GM15510 (cell line): ENCODE data around the gene PAPLN.

Experiments
- POLR2A ChIP-seq: IDR thresholded peaks from 3 replicates; pipeline ENCODE4 v1.6.1; 2011; ENCODE audit warnings: borderline replicate concordance; ENCODE audit not compliant: insufficient read length; ENCODE audit errors: extremely low read depth

Gene PAPLN

DNA sequence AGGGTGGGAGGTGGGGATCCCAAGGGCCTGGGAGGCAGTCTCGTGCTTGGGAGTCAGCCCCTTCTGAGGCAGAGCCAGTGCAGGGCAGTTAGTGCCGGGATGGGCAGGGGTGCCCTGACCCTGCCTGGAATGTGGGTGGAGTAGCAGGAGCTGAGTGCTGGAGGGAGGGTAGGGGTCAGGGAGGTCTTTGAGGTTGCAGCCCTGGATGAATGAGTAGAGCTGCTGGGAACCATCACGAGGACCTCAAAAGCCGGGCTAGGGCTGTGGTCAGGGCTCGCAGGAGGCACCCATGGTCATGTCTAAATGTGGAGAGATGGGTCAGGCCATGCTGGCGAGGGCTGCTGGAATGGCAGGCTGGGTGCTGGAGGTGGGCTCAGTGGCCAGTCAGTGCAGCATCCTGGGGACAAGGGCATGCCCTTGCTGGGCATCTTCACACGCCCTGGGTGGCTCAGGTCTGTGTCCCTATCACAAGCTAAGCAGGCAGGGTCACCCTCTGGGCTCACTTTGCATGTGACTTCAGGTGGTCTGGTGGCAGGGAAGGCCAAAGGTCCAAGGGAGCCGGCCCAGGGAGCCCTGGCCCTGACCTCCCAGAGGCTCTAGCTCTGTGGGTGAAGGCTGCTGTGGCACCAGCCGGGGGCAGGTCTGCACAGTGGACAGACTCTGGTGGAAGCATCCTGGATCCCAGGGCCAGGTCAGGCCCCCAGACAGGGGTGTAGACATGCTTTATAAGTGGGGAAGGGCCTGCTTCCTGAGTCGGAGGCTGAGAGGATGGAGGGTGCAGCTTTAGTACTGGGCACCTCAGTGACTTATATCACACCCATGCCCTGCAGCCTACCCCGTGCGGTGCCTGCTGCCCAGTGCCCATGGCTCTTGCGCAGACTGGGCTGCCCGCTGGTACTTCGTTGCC lies 24.5 kb downstream of the PAPLN start:
- TF ChIP-seq POLR2A: no peak

DNA sequence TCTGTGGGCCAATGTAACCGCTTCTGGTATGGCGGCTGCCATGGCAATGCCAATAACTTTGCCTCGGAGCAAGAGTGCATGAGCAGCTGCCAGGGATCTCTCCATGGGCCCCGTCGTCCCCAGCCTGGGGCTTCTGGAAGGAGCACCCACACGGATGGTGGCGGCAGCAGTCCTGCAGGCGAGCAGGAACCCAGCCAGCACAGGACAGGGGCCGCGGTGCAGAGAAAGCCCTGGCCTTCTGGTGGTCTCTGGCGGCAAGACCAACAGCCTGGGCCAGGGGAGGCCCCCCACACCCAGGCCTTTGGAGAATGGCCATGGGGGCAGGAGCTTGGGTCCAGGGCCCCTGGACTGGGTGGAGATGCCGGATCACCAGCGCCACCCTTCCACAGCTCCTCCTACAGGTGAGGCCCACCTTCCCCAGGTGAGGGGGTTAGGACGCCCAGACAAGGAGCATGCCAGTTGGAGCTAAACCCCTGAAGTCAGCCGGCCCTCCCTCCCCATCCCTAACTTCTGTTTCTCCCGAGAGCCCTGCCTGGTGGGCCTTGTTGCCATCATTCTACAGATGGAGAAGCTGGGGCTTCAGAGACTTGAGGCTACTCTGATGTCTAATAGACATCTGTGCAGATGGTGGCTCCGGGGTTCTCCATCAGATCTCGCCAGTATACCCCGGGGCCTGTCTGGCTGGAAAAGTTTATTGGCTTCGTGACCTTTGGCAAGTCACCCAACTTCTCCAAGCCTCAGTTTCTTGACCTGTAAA lies 25.3 kb downstream of the PAPLN start:
- no peak for TF ChIP-seq POLR2A

DNA sequence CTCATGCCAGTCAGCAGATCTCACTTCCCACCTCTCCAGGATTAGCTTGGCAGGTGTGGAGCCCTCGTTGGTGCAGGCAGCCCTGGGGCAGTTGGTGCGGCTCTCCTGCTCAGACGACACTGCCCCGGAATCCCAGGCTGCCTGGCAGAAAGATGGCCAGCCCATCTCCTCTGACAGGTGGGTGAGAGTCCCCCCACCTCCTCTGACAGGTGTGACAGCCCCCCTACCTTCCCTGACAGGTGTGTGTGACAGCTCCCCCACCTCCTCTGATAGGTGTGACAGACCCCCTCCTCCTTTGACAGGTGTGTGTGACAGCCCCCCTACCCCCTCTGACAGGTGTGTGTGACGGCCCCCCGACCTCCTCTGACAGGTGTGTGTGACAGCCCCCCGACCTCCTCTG lies 26.3 kb downstream of the PAPLN start:
- no peak for TF ChIP-seq POLR2A

DNA sequence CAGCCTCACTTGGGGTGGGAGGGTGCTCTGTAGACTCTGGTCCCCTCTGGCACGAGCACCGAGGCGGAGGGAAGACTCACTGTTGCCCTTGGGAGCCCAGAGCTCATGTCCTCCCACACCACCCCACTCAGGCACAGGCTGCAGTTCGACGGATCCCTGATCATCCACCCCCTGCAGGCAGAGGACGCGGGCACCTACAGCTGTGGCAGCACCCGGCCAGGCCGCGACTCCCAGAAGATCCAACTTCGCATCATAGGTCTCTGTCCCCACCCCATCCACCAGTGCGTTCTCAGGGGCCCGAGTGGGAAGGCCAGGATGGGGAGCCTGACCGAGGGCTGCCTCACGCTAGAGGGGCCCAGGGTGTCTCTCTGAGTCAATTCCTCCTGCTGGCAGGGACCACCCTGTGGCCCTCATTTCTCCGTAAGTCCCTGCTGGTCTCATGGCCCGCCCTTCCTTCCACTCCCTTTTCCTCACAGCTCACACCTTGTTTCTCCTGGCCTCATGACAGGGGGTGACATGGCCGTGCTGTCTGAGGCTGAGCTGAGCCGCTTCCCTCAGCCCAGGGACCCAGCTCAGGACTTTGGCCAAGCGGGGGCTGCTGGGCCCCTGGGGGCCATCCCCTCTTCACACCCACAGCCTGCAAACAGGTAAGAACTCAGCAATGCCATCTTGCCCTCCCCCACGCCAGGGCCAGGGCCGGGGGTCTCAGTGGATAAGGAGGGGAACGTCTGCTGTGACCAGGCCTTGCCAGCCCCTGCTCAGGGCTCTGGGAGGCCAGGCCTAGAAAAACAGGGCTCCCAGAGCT lies 27.0 kb downstream of the PAPLN start:
- no peak for TF ChIP-seq POLR2A

DNA sequence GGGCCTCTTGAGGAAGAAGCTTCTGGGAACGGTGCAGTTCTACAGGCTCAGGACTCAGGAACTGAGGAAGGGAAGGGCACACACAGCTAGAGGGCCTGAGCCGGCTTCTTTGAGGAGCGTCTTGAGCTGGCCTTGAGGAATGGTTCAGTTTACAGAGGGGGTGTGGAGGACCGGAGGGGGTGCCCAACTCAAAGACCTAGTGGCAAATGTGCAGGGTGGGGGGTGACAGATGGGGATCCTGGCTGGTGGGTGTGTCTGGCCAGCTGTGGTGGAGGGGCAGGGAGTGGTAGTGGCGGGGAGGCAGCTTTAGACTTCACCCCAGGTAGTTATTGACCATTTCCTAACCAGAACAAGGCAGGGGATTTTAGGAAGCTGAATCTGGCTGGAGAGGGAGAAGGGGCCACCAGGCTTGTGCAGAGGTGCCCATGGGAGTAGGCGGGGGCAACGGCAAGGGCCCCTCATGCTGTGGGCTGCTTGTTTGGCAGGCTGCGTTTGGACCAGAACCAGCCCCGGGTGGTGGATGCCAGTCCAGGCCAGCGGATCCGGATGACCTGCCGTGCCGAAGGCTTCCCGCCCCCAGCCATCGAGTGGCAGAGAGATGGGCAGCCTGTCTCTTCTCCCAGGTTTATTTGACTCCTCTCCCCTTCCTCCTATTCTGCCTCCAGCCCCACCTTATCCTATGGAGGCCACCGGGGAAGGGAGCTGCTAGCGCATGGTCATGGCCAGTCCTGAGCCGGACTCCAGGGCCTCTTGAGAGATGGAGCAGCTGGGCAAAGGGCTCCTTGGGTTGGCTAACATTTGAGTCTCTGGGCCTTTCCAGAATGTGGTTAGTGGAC lies 27.8 kb downstream of the PAPLN start:
- no peak for TF ChIP-seq POLR2A

DNA sequence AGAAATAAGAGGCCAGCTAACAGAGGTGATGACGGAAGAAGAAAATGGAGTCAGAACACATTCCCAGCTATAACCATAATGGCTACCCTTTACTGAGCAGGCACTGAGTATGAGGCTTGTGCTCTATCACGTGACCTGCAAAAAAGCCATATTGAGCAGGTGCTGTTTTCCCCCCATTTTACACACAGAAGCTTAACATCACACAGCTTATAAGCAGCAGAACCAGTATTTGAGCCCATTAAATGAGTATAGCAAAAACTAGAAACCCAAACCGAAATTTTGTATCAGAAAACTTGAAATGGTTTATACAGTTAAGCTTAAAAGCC lies 28.4 kb downstream of the PAPLN start:
- no peak for TF ChIP-seq POLR2A

DNA sequence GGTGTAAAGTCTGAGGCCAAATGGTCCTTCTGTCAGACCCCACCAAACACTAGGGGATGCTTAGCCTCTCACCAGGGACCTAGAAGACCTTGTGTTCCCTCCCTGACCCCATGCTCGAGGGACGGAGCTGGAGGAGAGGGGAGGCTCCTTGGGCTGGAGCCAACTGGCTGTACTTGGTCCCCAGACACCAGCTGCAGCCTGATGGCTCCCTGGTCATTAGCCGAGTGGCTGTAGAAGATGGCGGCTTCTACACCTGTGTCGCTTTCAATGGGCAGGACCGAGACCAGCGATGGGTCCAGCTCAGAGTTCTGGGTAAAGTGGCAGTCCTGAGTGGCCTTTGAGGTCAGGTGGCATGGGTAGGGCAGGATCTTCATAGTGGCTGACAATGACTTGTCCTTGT lies 29.0 kb downstream of the PAPLN start:
- no peak for TF ChIP-seq POLR2A

DNA sequence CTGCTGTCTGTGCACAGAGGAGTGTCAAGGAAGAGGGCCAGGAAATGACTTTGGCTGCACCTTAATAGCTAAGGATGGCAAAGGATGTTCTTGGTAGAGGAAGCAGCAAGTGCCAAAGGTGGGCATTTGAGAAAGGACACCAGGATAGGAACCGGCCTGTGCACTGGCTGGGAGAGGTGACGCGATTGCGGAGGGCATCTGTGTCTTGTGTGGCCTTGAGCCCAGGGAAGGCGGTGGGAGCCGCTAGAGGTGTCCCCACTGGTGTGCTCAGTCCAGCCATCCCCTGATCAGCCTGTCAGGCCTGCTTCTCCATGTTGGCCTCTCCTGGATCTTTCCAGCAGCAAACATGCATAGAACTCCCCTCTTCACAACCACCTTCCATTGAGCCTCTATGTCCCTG lies 30.2 kb downstream of the PAPLN start:
- TF ChIP-seq POLR2A: no peak

DNA sequence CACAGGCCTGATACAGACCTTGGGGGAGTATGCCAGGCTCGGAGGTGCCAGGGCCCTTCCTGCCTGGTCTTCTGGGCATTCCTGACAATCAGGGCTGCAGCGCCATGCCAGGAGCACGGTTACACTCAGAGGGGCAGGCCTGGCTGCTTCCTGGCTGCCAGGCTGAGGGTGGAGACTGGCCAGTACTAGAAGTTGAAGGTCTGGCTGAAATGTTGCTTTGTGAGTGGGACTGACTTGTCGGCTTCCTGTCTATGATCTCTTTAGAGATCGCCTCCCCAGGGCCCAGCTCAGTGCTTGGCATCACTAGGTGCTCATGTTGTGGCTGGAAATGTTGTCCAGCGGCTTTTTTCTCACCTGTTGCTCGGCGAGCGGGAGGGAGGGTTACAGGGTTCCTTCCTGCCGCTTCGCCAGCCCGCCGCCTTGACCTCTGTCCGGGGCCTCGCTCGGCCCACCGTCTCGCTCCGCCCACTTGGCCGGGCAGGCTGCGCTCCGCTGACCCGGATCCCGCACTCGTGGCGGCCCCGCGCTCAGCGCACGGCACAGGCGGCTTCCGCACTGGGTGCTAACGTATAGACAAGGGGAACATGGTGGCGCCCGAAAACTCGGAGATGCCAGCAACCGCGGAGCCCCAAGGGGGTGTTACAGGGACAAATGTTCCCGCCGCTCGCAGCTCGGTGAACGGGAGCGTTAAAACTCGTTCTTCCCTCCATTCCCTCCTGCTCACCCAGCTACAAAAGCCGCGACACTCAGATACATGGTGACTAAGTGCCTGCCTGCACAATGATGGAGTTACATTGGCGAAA lies 32.6 kb downstream of the PAPLN start:
- TF ChIP-seq POLR2A: peak; percentile 41

DNA sequence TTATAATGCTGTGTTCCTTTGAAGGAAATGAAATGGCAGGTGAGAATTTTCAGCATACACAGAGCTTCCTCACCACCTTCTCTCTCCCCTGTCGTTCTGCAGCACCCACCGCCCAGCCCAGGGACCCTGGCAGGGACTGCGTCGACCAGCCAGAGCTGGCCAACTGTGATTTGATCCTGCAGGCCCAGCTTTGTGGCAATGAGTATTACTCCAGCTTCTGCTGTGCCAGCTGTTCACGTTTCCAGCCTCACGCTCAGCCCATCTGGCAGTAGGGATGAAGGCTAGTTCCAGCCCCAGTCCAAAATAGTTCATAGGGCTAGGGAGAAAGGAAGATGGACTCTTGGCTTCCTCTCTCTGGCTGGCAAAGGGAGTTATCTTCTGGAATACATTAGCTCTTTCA lies 35.1 kb downstream of the PAPLN start:
- no peak for TF ChIP-seq POLR2A

DNA sequence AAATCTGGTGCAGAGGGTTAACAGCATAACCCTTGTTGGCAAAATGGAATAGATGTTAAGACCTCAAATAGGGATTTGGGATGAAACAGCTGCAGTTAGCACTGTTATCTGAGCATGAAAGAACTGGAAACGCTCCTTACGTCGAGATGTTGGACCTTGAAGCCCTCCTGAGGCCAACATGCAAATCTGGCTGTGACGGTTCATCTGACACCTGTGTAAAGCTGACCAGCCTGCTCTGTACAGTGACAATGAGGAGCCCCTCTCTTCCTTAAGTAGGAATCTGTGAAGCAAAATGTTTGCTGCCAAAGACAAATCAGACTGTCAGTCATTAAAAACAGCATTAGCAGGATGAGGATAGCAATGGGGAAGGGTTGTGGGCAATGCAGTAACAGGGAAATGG lies 36.5 kb downstream of the PAPLN start:
- TF ChIP-seq POLR2A: no peak

DNA sequence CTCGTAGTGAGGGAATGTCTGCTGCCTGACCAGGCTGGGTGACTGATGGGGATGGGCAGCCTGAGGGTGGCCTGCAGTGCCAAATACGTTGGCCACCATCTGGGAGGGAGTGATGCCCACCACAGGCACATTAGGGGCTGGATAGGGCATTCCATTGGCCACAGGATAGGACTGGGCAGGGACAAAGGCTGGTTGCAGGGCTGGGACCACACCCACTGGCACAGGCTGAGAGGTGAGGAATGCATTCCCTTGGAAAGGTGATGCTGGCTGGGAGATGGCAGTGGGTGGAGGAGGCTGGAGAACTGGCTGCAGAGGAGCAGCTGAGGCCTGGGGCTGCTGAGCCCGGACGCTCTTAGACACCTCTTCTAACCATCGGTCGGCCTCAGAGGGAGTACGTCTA lies 39.5 kb downstream of the PAPLN start:
- no peak for TF ChIP-seq POLR2A

DNA sequence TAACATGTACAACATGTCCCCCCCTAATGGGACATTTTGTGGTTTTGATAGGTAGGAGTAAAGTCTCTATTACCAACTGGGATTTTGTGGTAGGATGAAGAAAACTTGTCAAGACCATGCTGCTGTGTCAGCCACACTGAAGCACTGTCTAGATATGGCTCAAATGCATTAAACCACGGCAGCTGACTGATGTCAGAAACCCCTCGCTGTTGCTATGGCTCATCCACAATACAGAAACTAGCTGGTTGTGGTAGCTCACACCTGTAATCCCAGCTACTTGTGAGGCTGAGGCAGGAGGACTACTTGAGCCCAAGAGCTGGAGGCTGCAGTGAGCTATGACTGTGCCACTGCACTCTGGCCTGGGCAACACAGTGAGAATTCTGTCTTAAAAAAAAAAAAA lies 40.1 kb downstream of the PAPLN start:
- TF ChIP-seq POLR2A: no peak

DNA sequence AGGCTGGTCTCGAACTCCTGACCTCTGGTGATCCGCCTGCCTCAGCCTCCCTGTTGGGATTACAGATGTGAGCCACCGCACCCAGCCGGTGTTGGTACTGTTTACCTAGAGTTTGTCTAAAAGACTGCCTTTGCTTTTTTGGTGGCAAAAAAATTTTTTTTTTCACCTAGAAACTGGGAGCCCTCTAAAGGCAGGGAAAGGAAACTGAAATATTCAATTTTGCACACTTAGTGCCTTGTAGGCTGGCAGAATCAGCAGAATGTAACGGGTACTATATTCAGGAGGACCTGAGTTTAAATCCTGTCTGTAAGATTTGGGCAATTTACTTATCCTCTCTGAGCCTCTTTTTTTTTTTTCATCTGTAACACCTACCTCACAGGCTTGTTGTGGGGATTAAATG lies 43.6 kb downstream of the PAPLN start:
- TF ChIP-seq POLR2A: no peak
